Thoracic aorta (tissue), 2 donors: ENCODE results near the gene CNOT6L. TPM values are rescaled to one million over a fixed set of nuclear protein-coding genes. Genes with fewer than 3 reads are reported as not detected.

Source experiments
- ATAC-seq: fragments of 150-250 bp; one replicate; pipeline ENCODE4 v1.8.0; 2017; ENCODE audit warnings: low read depth; ENCODE audit not compliant: insufficient number of reproducible peaks, low FRiP score
- DNase-seq: peaks from one replicate; pipeline ENCODE4 v3.0.0-alpha.2; 2020; ENCODE audit warnings: low spot score
- H3K27ac ChIP-seq, 2 donors: fragments of 200-600 bp; sonication (generic); 1 replicate in 1 of 2; 2 replicates in 1 of 2; pipeline ENCODE4 v1.5.1; 2016; ENCODE audit warnings: mild to moderate bottlenecking in 2 of 2, moderate library complexity in 2 of 2
- H3K27me3 ChIP-seq: fragments of 200-600 bp; sonication (generic); replicated peaks from 2 replicates; pipeline ENCODE4 v1.6.0; 2016; ENCODE audit warnings: mild to moderate bottlenecking; ENCODE audit not compliant: insufficient read depth
- H3K36me3 ChIP-seq: fragments of 200-600 bp; sonication (generic); one replicate; pipeline ENCODE4 v1.5.1; 2016
- H3K4me1 ChIP-seq, 2 donors: fragments of 200-600 bp; sonication (generic); 1 replicate in 1 of 2; 2 replicates in 1 of 2; pipeline versions ENCODE4 v1.5.1 to v1.6.0; 2016; ENCODE audit warnings: low read depth in 2 of 2, mild to moderate bottlenecking in 1 of 2; ENCODE audit not compliant: control insufficient read depth in 1 of 2
- H3K4me3 ChIP-seq: fragments of 200-600 bp; sonication (generic); 2 replicates; pipeline ENCODE4 v1.5.1; 2016; ENCODE audit warnings: mild to moderate bottlenecking
- H3K9me3 ChIP-seq: fragments of 200-600 bp; sonication (generic); 2 replicates; pipeline ENCODE4 v1.5.1; 2016
- total RNA-seq, 2 donors: library from RNA; depleted of rRNA; stranded (reverse); fragments of >200 nt; gene quantifications; one replicate each; pipeline versions ENCODE4 v1.1.0 to v1.2.3, GENCODE V29; 2016
- TF ChIP-seq, protein P1 (sequence below): fragments of 200-600 bp; sonication (generic); IDR thresholded peaks from one replicate; pipeline ENCODE4 v1.5.1; 2019; ENCODE audit warnings: antibody characterized with exemption

Gene CNOT6L
- total RNA-seq, 2 donors from 2014 or later, result 22.9 to 39.9 TPM

GRCh38 chr4:77859256-77859655 lies 40.1 kb upstream of the CNOT6L start:
- TF ChIP-seq, protein P1, sequence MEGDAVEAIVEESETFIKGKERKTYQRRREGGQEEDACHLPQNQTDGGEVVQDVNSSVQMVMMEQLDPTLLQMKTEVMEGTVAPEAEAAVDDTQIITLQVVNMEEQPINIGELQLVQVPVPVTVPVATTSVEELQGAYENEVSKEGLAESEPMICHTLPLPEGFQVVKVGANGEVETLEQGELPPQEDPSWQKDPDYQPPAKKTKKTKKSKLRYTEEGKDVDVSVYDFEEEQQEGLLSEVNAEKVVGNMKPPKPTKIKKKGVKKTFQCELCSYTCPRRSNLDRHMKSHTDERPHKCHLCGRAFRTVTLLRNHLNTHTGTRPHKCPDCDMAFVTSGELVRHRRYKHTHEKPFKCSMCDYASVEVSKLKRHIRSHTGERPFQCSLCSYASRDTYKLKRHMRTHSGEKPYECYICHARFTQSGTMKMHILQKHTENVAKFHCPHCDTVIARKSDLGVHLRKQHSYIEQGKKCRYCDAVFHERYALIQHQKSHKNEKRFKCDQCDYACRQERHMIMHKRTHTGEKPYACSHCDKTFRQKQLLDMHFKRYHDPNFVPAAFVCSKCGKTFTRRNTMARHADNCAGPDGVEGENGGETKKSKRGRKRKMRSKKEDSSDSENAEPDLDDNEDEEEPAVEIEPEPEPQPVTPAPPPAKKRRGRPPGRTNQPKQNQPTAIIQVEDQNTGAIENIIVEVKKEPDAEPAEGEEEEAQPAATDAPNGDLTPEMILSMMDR, result no peak
- no peak for DNase-seq
- ATAC-seq, result no peak
- H3K36me3 ChIP-seq, result no peaks in the 10 kb centered on the region
- no peak overlapping the region for H3K27ac ChIP-seq
- no peaks in the 10 kb centered on the region for H3K9me3 ChIP-seq
- no peak overlapping the region for H3K4me3 ChIP-seq
- H3K4me1 ChIP-seq, result peaks cover 5 to 17% of the 10 kb centered on the region in 2 donors
- H3K27me3 ChIP-seq, result no peaks in the 10 kb centered on the region

GRCh38 chr4:77856152-77856551 lies 37.0 kb upstream of the CNOT6L start:
- TF ChIP-seq, protein P1, result no peak
- Histone ChIP-seq H3K4me3 (no peak overlapping the region), H3K9me3 (no peaks in the 10 kb centered on the region), H3K36me3 (no peaks in the 10 kb centered on the region), H3K27ac (no peak overlapping the region), H3K27me3 (no peaks in the 10 kb centered on the region), H3K4me1 (peaks cover 0 to 4% of the 10 kb centered on the region in 2 donors)
- no peak for ATAC-seq
- DNase-seq, result no peak

- H3K9me3 ChIP-seq, result no peaks in the 10 kb centered on the region
- no peak for DNase-seq
- no peak overlapping the region for H3K4me3 ChIP-seq
- H3K27ac ChIP-seq, result peak overlapping the region in 1 of 2 donors; percentile 39
- H3K36me3 ChIP-seq, result no peaks in the 10 kb centered on the region
- ATAC-seq, result no peak
- no peaks in the 10 kb centered on the region for H3K27me3 ChIP-seq
- TF ChIP-seq, protein P1, result no peak
- peaks cover 0 to 4% of the 10 kb centered on the region in 2 donors for H3K4me1 ChIP-seq
These were observed 35.4 kb upstream of the CNOT6L start for GRCh38 chr4:77854431-77855111.

DNA sequence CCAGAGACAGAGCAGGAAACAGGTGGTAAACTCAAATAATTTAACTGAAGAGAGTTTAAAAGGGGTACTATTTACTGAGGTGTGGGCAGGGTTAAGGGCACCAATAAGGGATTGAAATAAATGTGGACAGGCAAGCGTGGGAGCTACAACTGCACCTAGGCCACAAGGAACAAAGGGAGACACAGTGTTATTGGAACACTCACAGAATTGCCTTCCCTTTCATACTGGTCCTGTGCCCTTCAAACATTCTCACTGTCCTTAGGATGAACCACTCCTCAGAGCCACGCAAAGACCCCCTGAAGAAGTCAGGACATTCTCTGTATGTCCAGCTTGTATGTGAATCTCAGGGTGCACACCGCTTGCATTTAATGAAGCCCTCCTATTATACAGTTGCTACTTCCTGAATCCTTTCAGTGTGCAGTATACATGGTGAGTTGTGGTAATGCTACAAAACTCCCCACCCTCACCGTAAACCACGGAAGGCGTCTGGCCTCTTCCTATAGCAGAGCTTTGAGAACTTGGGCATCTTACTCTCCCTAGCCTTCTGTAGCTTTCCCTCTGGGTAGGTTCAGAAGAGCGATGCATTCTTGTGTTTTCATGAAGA lies 33.8 kb upstream of the CNOT6L start:
- H3K4me3 ChIP-seq, result no peak overlapping the region
- H3K27me3 ChIP-seq, result no peaks in the 10 kb centered on the region
- DNase-seq (no peak), ATAC-seq (no peak)
- no peak overlapping the region for H3K27ac ChIP-seq
- TF ChIP-seq, protein P1, result no peak
- peaks cover 0 to 4% of the 10 kb centered on the region in 2 donors for H3K4me1 ChIP-seq
- H3K9me3 ChIP-seq, result no peaks in the 10 kb centered on the region
- H3K36me3 ChIP-seq, result no peaks in the 10 kb centered on the region

DNA sequence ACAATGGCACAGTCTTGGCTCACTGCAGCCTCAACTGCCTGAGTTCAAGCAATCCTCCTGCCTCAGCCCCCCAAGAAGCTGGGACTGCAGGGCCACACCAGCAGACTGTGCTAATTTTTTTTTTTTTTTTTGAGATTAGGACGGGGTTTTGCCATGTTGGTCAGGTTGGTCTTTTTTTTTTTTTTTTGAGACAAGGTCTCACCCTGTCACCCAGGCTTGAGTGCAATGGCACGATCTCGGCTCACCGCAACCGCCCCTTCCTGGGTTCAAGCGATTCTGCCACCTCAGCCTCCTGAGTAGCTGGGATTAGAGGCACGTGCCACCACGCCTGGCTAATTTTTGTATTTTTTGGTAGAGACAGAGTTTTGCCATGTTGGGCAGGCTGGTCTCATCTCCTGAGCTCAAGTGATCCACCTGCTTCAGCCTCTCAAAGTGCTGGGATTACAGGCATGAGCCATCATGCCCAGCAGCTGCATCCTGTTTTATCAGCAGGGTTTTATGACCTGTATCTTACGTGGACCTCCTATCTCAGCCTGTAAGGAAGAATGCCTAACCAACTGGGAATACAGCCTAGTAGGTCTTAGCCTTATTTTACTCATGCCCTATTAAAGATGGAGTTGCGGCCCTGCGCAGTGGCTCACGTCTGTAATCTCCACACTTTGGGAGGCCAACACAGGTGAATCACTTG lies 30.3 kb upstream of the CNOT6L start:
- DNase-seq, result no peak
- H3K4me1 ChIP-seq, result no peaks in the 10 kb centered on the region
- H3K36me3 ChIP-seq, result no peaks in the 10 kb centered on the region
- TF ChIP-seq, protein P1, result no peak
- no peak overlapping the region for H3K4me3 ChIP-seq
- no peak for ATAC-seq
- H3K27ac ChIP-seq, result no peak overlapping the region
- no peaks in the 10 kb centered on the region for H3K9me3 ChIP-seq
- peaks cover 5% of the 10 kb centered on the region for H3K27me3 ChIP-seq
